NCI-H1092 (cell line): ENCODE measurements around the gene CHTF18.
"Not testable (repeated sequence)": the region's sequence is repeated elsewhere in the genome, so short reads cannot be mapped to it uniquely, and the experiment has no call there.

Source experiments
- DNase-seq: peaks from one replicate; lab custom pipeline; 2025; lab: John Stamatoyannopoulos, UW

Gene CHTF18

GRCh38 chr16:830871-831570 lies 42.6 kb downstream of the CHTF18 start:
- DNase-seq, result no peak

- no peak for DNase-seq
Observed at GRCh38 chr16:831571-832413, 43.4 kb downstream of the CHTF18 start.

GRCh38 chr16:832652-833336 lies 44.4 kb downstream of the CHTF18 start:
- DNase-seq, result no peak

- no peak for DNase-seq
Observed at GRCh38 chr16:833411-833810, 45.0 kb downstream of the CHTF18 start.

GRCh38 chr16:835373-835772 lies 47.0 kb downstream of the CHTF18 start:
- no peak for DNase-seq

- DNase-seq, result no peak
Observed at GRCh38 chr16:836221-836620, 47.8 kb downstream of the CHTF18 start.

GRCh38 chr16:836822-837221 lies 48.4 kb downstream of the CHTF18 start:
- DNase-seq, result not testable (repeated sequence)

GRCh38 chr16:838741-839140 lies 50.3 kb downstream of the CHTF18 start:
- DNase-seq, result no peak

- DNase-seq, result no peak
Observed at GRCh38 chr16:839643-840408, 51.4 kb downstream of the CHTF18 start.

- DNase-seq, result no peak
Observed at GRCh38 chr16:840561-841454, 52.4 kb downstream of the CHTF18 start.

GRCh38 chr16:841455-842060 lies 53.1 kb downstream of the CHTF18 start:
- no peak for DNase-seq

GRCh38 chr16:842061-842476 lies 53.6 kb downstream of the CHTF18 start:
- DNase-seq, result no peak

GRCh38 chr16:842711-843560 lies 54.5 kb downstream of the CHTF18 start:
- no peak for DNase-seq

- no peak for DNase-seq
Observed at GRCh38 chr16:843771-844170, 55.4 kb downstream of the CHTF18 start.

- DNase-seq, result no peak
Observed at GRCh38 chr16:844638-845350, 56.4 kb downstream of the CHTF18 start.

- no peak for DNase-seq
Observed at GRCh38 chr16:845351-845745, 56.9 kb downstream of the CHTF18 start.

GRCh38 chr16:847151-847550 lies 58.7 kb downstream of the CHTF18 start:
- no peak for DNase-seq
